IMR-90 (cell line): Measurements from ENCODE around the gene UNK. TPM values are rescaled to one million over a fixed set of nuclear protein-coding genes. Genes with fewer than 3 reads are reported as not detected.
"Not testable (repeated sequence)": the region's sequence is repeated elsewhere in the genome, so short reads cannot be mapped to it uniquely, and the experiment has no call there.

Source experiments
- ATAC-seq: fragments of 200-7000 bp; cut with Tn5 transposase; 2 replicates; pipeline ENCODE4 v1.9.1; 2020; ENCODE audit warnings: low read depth, mild to moderate bottlenecking, moderate library complexity
- BruUV-seq: library from RNA; stranded (reverse); fragments of 400-500 nt; replicated peaks from 2 replicates; lab custom pipeline; 2021; lab: Mats Ljungman, UMichigan
- CTCF ChIA-PET: fragments of 300-600 bp; formaldehyde crosslinking; extraction: SDS; loops from one replicate; lab custom pipeline; 2021; ENCODE audit warnings: antibody characterized with exemption; lab: Yijun Ruan, JAX
- POLR2A ChIA-PET: fragments of 300-600 bp; sonication (Branson Sonifier 250); formaldehyde crosslinking; loops from one replicate; lab custom pipeline; 2022; ENCODE audit warnings: antibody characterized with exemption; ENCODE audit not compliant: unreplicated experiment; lab: Charles Lee
- DNase-seq: peaks from one replicate; pipeline ENCODE4 v3.0.0; 2013
- H2AFZ ChIP-seq: replicated peaks from 2 replicates; pipeline ENCODE3; 2013; ENCODE audit warnings: low read length, mild to moderate bottlenecking; ENCODE audit not compliant: poor library complexity
- H2AK5ac ChIP-seq: 2 replicates; pipeline ENCODE4 v1.6.1; 2013; ENCODE audit warnings: low read depth, low read length, inconsistent platforms
- H2AK9ac ChIP-seq: replicated peaks from 2 replicates; pipeline ENCODE3; 2013; ENCODE audit warnings: mild to moderate bottlenecking, low read depth, low read length, moderate library complexity; ENCODE audit not compliant: poor library complexity
- H2BK120ac ChIP-seq: 2 replicates; pipeline ENCODE4 v1.6.1; 2013; ENCODE audit warnings: low read depth, low read length, inconsistent platforms
- H2BK15ac ChIP-seq: 3 replicates; pipeline ENCODE4 v1.6.1; 2013; ENCODE audit warnings: low read depth, low read length, inconsistent platforms
- H2BK20ac ChIP-seq: 2 replicates; pipeline ENCODE4 v1.6.1; 2013; ENCODE audit warnings: low read depth, mild to moderate bottlenecking, inconsistent platforms, low read length, moderate library complexity
- H2BK5ac ChIP-seq: 2 replicates; pipeline ENCODE4 v1.6.1; 2013; ENCODE audit warnings: mild to moderate bottlenecking, low read depth, low read length, inconsistent platforms; ENCODE audit not compliant: poor library complexity, severe bottlenecking
- H3K14ac ChIP-seq: replicated peaks from 2 replicates; pipeline ENCODE4 v1.6.1; 2013; ENCODE audit warnings: low read depth, low read length, inconsistent platforms
- H3K18ac ChIP-seq: 2 replicates; pipeline ENCODE4 v1.6.1; 2013; ENCODE audit warnings: low read depth, low read length, control low read depth
- H3K23ac ChIP-seq: 2 replicates; pipeline ENCODE4 v1.6.1; 2013; ENCODE audit warnings: low read depth, low read length, inconsistent platforms
- H3K27ac ChIP-seq: 2 replicates; pipeline ENCODE4 v1.5.1; 2013; ENCODE audit warnings: mild to moderate bottlenecking, control low read depth, low read length; ENCODE audit not compliant: insufficient read depth
- H3K27me3 ChIP-seq: 2 replicates; pipeline ENCODE4 v1.6.1; 2013; ENCODE audit warnings: low read length; ENCODE audit not compliant: control insufficient read depth, insufficient read depth
- H3K36me3 ChIP-seq: 2 replicates; pipeline ENCODE4 v1.6.1; 2013; ENCODE audit warnings: low read length, mixed read lengths; ENCODE audit not compliant: control insufficient read depth, insufficient read depth
- H3K4ac ChIP-seq: 2 replicates; pipeline ENCODE4 v1.6.1; 2013; ENCODE audit warnings: low read depth, low read length, inconsistent platforms
- H3K4me1 ChIP-seq: 2 replicates; pipeline ENCODE4 v1.6.1; 2013; ENCODE audit warnings: low read length, mixed read lengths; ENCODE audit not compliant: control insufficient read depth, insufficient read depth
- H3K4me2 ChIP-seq: 2 replicates; pipeline ENCODE4 v1.6.1; 2013; ENCODE audit warnings: low read depth, mild to moderate bottlenecking, control low read depth, low read length, moderate library complexity
- H3K4me3 ChIP-seq: 2 replicates; pipeline ENCODE4 v1.5.1; 2013; ENCODE audit warnings: low read depth, mild to moderate bottlenecking, control low read depth, low read length, moderate library complexity; ENCODE audit not compliant: insufficient read depth
- H3K56ac ChIP-seq: 2 replicates; pipeline ENCODE4 v1.6.1; 2013; ENCODE audit warnings: low read length, inconsistent platforms; ENCODE audit not compliant: insufficient read depth; ENCODE audit errors: extremely low read depth
- H3K79me1 ChIP-seq, 2 experiments: 2 replicates each; pipeline ENCODE4 v1.6.1; 2013; ENCODE audit warnings: low read length in 2 of 2, inconsistent platforms in 1 of 2, low read depth in 1 of 2
- H3K9ac ChIP-seq: 2 replicates; pipeline ENCODE4 v1.6.1; 2013; ENCODE audit warnings: low read depth, low read length, control low read depth
- H3K9me1 ChIP-seq: 2 replicates; pipeline ENCODE4 v1.6.1; 2013; ENCODE audit warnings: low read length, inconsistent platforms; ENCODE audit not compliant: insufficient read depth
- H3K9me3 ChIP-seq: 2 replicates; pipeline ENCODE4 v1.6.1; 2013; ENCODE audit warnings: low read length; ENCODE audit not compliant: control insufficient read depth, insufficient read depth
- H4K20me1 ChIP-seq: 2 replicates; pipeline ENCODE4 v1.6.1; 2013; ENCODE audit warnings: low read length, inconsistent platforms; ENCODE audit not compliant: insufficient read depth
- H4K5ac ChIP-seq: 2 replicates; pipeline ENCODE4 v1.6.1; 2013; ENCODE audit warnings: mild to moderate bottlenecking, low read depth, low read length, control low read depth
- H4K8ac ChIP-seq, 2 experiments: 2 replicates each; pipeline ENCODE4 v1.6.1; 2013; ENCODE audit warnings: low read depth in 2 of 2, low read length in 2 of 2, control low read depth in 1 of 2, inconsistent platforms in 1 of 2
- H4K91ac ChIP-seq: 2 replicates; pipeline ENCODE4 v1.6.1; 2013; ENCODE audit warnings: low read depth, low read length, inconsistent platforms; ENCODE audit not compliant: insufficient read depth
- WGBS, 2 experiments: methylation state at CpG; one replicate each; pipeline versions ENCODE4 v1.1.5 to v1.1.7; 2013; ENCODE audit warnings: missing lambda C conversion rate in 2 of 2; ENCODE audit not compliant: insufficient read length in 1 of 2; ENCODE audit errors: extremely low coverage in 2 of 2; 5-methylcytosine and 5-hydroxymethylcytosine counted together
- dilution Hi-C: fragments of 300-500 bp; cut with HindIII; formaldehyde crosslinking; loops from one replicate; pipeline ENCODE4 v1.14.3; 2018; ENCODE audit warnings: low sequenced_read_pairs; ENCODE audit not compliant: unreplicated experiment
- in situ Hi-C: fragments of 300-500 bp; cut with MboI; formaldehyde crosslinking; loops from 3 replicates; pipeline ENCODE4 v1.14.3; 2019; ENCODE audit warnings: low sequenced_read_pairs, inconsistent platforms, mixed read lengths
- intact Hi-C: fragments of 100-400 bp; cut with micrococcal nuclease; formaldehyde crosslinking; loops from 2 replicates; pipeline ENCODE4 v1.10.0; 2022
- polyA plus RNA-seq, 3 experiments: library from polyadenylated mRNA; depleted of rRNA; stranded (reverse); fragments of >200 nt; gene quantifications; 2 replicates each; pipeline ENCODE4 v1.2.3, GENCODE V29; 2012; ENCODE audit warnings: low replicate concordance in 1 of 3
- total RNA-seq: library from RNA; depleted of rRNA; stranded (reverse); fragments of >200 nt; gene quantifications from 2 replicates; pipeline ENCODE4 v1.2.3, GENCODE V29; 2012

Gene UNK
- total and polyA plus RNA-seq, 2 of the 4 experiments (the other 2 are of a cell fraction) = 15.4 to 17.3 TPM

- ATAC-seq, H3K18ac ChIP-seq, H3K9ac ChIP-seq, H3K36me3 ChIP-seq, in situ Hi-C loops, H3K4me3 ChIP-seq, H4K5ac ChIP-seq, DNase-seq, H3K79me1 ChIP-seq, H3K9me3 ChIP-seq, H2AK9ac ChIP-seq, H4K20me1 ChIP-seq, H2BK15ac ChIP-seq, H3K56ac ChIP-seq, dilution Hi-C loops, BruUV-seq, intact Hi-C loops, H3K4me2 ChIP-seq, H2AFZ ChIP-seq, H2BK5ac ChIP-seq, CTCF ChIA-PET, H3K27me3 ChIP-seq, H3K27ac ChIP-seq: not testable (repeated sequence)
- 0 out of 2 replicates have a peak overlapping the region, but pooled peaks have one; percentile 15 for H3K23ac ChIP-seq
- peak overlapping the region; percentile 2; the same call in 1 of the 2 replicates for H2BK120ac ChIP-seq
- peaks cover 20% of the 10 kb centered on the region for H3K4me1 ChIP-seq
- H2AK5ac ChIP-seq = peak overlapping the region; percentile 20; the same call in 1 of the 2 replicates
- WGBS, 2 experiments = 54% methylated on average over 5 of the region's 17 CpGs; no CpG with 5 or more reads in 1 of the 2 experiments
- H4K8ac ChIP-seq = peak overlapping the region in 1 of 2 experiments; percentile 13; a peak in 1 of 4 replicates
- H3K14ac ChIP-seq = peak overlapping the region; percentile 64; the same call in 1 of the 2 replicates
- peaks cover 13% of the 10 kb centered on the region; the same call in 1 of the 2 replicates for H3K9me1 ChIP-seq
- POLR2A ChIA-PET = interaction anchor here (1.0 kb wide), 1 partner anchor 89 kb away, joined by 13 read pairs; no protein-coding TSS in a partner anchor
- H2BK20ac ChIP-seq = peak overlapping the region; percentile 34; the same call in 1 of the 2 replicates
- 0 out of 2 replicates have a peak overlapping the region, but pooled peaks have one; percentile 1 for H4K91ac ChIP-seq
- H3K4ac ChIP-seq = peak overlapping the region; percentile 78
These were observed 81.0 kb downstream of the UNK start for GRCh38 chr17:75865404-75866188.

GRCh38 chr17:75868730-75869281 is 84.2 kb downstream of the UNK start:
- no CpG with 5 or more reads among the region's 12 CpGs for WGBS, 2 experiments
- peak overlapping the region; percentile 71 for H3K56ac ChIP-seq
- H4K20me1 ChIP-seq, in situ Hi-C loops, dilution Hi-C loops, intact Hi-C loops, CTCF ChIA-PET, H3K4me3 ChIP-seq, ATAC-seq, H3K36me3 ChIP-seq, DNase-seq, H3K9me3 ChIP-seq, H3K27me3 ChIP-seq, BruUV-seq: not testable (repeated sequence)
- peak overlapping the region; percentile 98 for H3K4ac ChIP-seq
- peak overlapping the region; percentile 94 to 97; a peak in 3 of 4 replicates for H4K8ac ChIP-seq
- peaks cover 5 to 23% of the 10 kb centered on the region in 2 experiments; a peak in 3 of 4 replicates for H3K79me1 ChIP-seq
- H2BK120ac ChIP-seq = peak overlapping the region; percentile 86
- POLR2A ChIA-PET = interaction anchor here (0.8 kb wide), 1 partner anchor 14 kb away, joined by 3 read pairs; the partner anchor contains the start of gene WBP2
- H2AK9ac ChIP-seq = peak overlapping the region; percentile 97
- peak overlapping the region; percentile 95 for H4K91ac ChIP-seq
- peak overlapping the region; percentile 95 for H3K14ac ChIP-seq
- H2AK5ac ChIP-seq = peak overlapping the region; percentile 95
- H3K9me1 ChIP-seq = peaks cover 13% of the 10 kb centered on the region
- H2BK15ac ChIP-seq = peak overlapping the region; percentile 49; the same call in 2 of the 3 replicates
- H4K5ac ChIP-seq = peak overlapping the region; percentile 47
- peak overlapping the region; percentile 94 for H3K27ac ChIP-seq
- H2BK20ac ChIP-seq = peak overlapping the region; percentile 95
- peak overlapping the region; percentile 64 for H3K4me2 ChIP-seq
- H2AFZ ChIP-seq = peak overlapping the region; percentile 95
- H3K9ac ChIP-seq = peak overlapping the region; percentile 1; the same call in 1 of the 2 replicates
- H3K18ac ChIP-seq = peak overlapping the region; percentile 70
- H2BK5ac ChIP-seq = peak overlapping the region; percentile 77
- peak overlapping the region; percentile 93; the same call in 1 of the 2 replicates for H3K23ac ChIP-seq
- peaks cover 29% of the 10 kb centered on the region for H3K4me1 ChIP-seq
